ENCODE data around the gene PSME1. TPM values are rescaled to one million over a fixed set of nuclear protein-coding genes. Genes with fewer than 3 reads are reported as not detected.

The PSME1 gene
- 61.3 TPM for total RNA-seq
- long read RNA-seq, transcript PSME1-201 (11 exons, 1,006 nt), result major isoform, 57 of 93 reads
- long read RNA-seq, partial matches to known transcripts, result 26 of 93 reads
- long read RNA-seq, other reads (novel, unspliced or antisense), result 7 of 93 reads

DNA sequence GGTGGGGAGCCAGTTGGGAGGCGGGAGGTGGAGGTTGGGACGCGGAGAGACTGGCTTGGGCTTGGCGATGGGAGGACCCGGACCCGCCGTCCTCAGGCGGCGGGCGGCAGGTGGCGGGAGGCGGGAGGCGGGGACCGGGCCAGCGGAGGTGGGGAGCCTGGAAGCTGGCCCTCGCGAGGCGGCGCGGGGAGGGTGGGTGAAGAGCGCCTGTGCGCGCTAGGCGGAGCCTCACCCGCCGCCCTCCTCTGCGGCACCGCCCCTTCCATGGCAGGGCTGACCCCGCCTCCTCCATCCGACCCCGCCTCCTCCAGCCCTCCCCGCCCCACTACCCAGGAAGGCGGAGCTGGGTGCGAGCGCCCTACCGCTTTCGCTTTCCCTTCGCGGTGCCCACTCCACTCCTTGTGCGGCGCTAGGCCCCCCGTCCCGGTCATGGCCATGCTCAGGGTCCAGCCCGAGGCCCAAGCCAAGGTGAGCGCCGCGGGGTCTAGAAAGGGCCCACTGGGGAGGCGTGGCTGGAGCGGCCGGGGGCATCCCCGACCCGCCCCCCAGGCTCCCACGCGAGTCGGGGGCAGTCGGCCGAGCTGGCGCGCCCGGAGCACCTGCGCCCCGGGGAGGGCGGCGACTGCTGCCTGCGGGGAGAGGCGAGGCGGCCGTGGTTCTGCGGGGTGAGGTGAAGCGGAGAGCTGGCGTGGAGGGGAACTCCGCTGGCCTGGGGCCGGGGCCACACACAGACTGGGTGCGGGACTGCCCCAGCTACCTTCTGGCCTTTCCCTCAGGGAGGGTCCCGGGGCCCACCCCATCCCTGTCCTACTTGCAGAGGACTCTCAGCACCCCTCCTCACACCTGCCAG lies at the start of gene PSME1:
Gene PSME1, plus strand, starts transcription at position 361 of the 850 bp plus-strand sequence. Its CDS starts 69 bp downstream, at position 430.
- intact Hi-C loops (cut with DNase I), result loop anchor here (2.0 kb wide), 1 partner anchor 25 kb away; the partner anchor contains the start of gene IRF9
- peak; percentile 98 for DNase-seq (ENCODE audit: low spot score)

DNA sequence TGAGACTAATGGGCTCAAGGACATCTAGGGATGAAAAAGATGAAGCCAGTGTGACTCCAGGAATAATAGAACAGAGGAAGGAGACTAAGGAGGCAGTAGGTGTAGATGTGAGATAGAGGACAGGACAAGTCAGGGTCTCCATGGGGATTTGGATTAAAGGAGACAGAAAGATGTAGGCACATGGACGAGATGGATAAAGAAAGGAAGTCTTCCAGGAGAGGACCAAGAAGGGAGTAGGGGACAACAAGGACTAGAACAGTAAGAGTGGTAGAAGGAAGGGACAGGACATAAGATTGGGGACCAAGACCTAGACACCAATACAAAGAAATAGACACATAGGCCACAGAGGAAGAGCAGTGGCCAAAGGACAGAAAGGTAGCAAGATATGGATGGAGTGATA lies 49.0 kb upstream of the PSME1 start:
- intact Hi-C loops (cut with DNase I), result no loop called here
- no peak for DNase-seq (ENCODE audit: low spot score)

DNA sequence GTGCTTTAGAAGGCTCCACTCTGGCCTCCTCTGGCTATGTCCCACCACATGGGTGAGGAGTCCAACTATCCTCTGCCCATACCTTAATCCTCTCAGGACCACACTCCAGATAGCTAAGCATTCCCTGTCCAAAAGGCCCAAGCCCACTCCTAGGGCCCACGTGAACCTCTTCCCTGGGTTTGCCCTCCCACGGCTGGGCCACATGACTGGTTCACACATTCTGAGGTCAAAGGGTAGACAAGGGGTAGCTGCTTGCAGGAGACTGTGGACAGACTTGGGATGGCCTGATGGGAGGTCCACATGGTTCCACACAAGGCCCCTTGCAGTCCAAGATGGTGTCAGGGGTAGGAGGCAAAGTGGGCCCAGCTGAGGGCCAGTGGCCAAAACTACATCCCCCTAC lies 47.9 kb upstream of the PSME1 start:
- no peak for DNase-seq (ENCODE audit: low spot score)
- intact Hi-C loops (cut with DNase I), result no loop called here

DNA sequence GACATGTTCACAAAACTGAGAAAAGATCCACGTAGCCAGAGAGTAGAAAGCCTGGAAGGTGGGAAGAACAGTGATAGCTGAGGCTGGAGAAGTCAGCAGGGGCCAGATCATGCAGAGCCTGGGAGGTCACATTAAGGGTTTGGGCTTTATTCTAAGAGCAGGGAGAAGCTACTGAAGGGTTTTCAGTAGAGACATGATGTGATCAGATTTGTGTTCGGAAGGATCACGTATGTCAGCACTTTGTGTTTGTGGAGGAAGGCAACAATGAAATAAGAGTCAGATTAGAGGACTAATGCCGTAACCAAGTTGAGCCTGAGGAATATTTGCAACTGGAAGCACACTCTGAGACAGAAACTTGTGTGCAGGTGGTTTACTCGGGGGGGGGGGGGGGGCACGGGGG lies 46.1 kb upstream of the PSME1 start:
- no peak for DNase-seq (ENCODE audit: low spot score)
- intact Hi-C loops (cut with DNase I), result loop anchor here (1.0 to 10.0 kb wide), 3 partner anchors 32 to 105 kb away; partner anchors contain the start of gene DHRS4L2

DNA sequence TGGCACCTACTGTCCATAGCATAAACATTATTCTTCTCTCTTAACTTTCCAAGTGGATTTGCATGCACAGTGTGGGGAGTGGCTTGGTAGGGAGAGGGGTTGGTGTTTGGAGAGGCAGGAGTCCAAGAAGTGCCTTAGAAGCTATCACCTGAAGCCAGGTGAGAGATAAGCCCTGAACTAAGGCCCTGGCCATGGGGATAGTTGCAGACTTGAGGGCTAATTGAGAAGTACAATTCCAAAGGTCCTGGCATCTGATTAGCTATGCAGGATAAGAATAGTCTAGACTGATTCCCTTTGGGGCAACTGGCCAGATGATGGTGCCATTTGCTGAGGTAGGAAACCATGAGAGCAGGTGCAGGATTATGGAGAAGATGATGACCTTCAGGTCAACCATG lies 43.9 kb upstream of the PSME1 start:
- no peak for DNase-seq (ENCODE audit: low spot score)
- intact Hi-C loops (cut with DNase I), result loop anchor here (5.0 to 10.0 kb wide), 2 partner anchors 80 to 107 kb away; partner anchors contain the start of gene DHRS4L2

DNA sequence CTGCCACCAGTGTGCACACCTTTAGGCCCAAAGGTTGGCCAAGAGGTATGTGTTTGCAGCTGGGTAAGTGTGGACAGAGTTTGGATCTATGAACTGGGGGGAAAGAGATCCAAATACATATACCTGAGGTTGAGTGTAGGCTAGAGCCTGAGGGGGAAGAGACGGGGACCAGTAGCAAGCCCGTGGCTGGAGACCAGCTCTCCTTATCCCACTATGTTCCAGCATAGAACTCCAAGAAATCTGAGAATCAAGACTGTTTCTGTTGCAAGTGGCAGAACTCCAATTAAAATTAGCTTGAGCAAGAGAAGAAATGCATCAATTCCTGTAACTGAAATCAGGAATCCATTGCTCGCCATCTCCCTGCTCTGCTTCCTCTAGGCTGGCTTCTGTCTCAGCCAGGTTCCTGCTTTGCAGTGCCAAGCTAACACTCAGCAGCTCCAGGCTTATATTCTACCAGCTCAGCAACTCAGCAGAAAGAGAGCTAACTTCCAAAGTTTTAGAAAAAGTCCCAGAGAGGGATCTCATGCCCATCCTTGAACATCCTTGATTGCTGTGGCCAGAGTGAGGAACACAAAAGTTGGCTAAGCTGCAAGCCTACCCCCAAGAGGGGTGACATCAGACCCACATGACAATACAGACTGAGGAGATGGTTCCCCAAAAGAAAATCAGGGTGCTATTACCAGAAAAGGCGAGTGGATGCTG lies 43.3 kb upstream of the PSME1 start:
- intact Hi-C loops (cut with DNase I), result loop anchor here (5.0 to 10.0 kb wide), 2 partner anchors 80 to 108 kb away; partner anchors contain the start of gene DHRS4L2
- no peak for DNase-seq (ENCODE audit: low spot score)

DNA sequence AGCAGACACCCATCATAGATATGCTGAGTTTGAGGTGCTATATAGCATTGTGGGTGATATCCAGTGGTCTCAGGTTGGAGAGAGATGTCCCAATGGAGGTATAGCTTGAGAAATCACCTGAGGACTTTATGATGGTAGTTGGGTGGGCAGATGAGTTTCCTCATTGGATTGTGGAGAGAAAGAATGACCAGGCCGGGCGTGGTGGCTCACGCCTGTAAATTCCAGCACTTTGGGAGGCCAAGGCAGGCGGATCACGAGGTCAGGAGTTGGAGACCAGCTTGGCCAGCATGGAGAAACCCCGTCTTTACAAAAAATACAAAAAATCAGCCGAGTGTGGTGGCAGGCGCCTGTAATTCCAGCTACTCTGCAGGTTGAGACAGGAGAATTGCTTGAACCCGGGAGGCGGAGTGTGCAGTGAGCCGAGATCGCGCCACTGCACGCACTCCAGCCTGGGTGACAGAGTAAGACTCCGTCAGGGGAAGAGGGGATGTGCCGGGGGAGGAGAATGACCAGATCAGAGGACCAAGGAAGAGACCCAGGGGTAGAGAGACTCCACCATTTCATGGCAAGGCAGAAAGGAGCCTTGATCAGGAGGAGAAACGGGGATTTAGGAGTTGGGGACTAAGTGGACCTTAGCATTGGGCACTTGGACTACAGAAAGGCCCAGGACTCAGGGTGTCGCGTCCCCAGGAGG lies 42.6 kb upstream of the PSME1 start:
- no peak for DNase-seq (ENCODE audit: low spot score)
- intact Hi-C loops (cut with DNase I), result loop anchor here (5.0 to 10.0 kb wide), 2 partner anchors 81 to 109 kb away; partner anchors contain the start of gene DHRS4L2

DNA sequence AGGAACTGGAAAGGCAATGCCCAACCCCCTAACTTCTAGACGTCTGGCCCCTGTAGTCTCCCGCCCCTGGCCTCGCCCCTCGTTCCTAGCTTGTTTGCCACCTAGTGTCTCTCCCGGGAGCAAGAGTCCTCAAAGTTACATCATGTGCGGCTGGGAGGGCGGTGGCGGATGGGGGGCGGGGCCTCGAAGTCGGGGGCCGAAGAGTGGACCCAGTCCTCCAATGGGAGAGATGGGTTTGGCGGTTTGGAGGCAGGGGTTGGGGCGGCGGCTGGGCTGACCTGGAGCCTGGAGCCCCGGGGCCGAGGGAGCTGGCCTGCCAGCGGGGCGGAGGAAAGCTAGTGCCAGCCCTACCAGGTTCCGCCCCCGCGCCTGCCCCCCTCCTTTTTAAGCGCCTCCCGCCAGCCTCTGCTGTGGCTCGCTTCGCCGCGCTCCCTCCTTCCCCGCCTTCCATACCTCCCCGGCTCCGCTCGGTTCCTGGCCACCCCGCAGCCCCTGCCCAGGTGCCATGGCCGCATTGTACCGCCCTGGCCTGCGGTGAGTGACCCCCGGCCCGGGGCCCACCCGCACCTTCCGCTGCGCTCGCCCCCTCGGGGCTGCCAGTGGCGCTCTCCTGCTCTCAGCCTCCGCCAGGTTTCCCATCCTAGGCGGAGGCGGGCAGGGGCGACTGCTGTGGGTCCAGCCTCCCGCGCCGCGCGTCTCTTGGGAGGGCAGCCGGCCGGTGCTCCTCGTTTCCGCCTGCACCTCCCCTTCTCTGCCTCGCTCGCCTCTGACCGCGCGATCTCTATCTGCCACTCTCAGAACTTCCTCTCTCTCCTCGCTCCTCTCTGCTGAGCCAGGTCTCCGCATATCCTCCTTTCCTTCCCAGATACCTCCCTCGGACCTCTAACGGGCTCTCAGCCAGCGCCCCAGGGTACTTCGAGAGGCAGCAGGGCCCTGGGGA lies 41.8 kb upstream of the PSME1 start, which contains the start of gene PCK2:
Gene PCK2, plus strand, starts transcription at position 411 of the 940 bp plus-strand sequence. Its CDS starts 95 bp downstream, at position 506.
- intact Hi-C loops (cut with DNase I), result loop anchor here (5.0 to 10.0 kb wide), 2 partner anchors 82 to 109 kb away; partner anchors contain the start of gene DHRS4L2
- peak; percentile 91 for DNase-seq (ENCODE audit: low spot score)

DNA sequence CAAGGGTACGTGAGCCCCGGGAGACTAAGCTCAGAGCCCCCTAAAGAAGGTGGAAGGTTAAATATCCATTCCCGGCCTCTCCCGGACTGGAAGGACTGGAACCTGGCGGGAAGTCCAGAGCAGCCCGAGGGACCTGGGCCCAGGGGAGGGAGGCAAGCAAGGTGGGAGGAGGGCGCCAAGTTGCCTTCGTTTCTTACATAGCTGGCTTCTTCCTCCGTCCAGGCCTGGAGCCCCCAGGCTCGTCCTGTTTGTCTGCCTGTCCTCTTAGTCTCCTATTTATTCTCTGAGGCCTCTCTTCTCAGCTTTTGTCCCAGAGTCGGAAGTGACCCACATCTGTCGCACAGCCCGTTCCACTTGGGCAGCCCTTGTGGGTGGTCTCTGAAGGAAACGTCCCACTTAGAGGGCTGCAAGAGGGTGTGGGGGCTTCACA lies 41.1 kb upstream of the PSME1 start:
- intact Hi-C loops (cut with DNase I), result loop anchor here (5.0 to 10.0 kb wide), 2 partner anchors 83 to 110 kb away; partner anchors contain the start of gene DHRS4L2
- DNase-seq (ENCODE audit: low spot score), result no peak

DNA sequence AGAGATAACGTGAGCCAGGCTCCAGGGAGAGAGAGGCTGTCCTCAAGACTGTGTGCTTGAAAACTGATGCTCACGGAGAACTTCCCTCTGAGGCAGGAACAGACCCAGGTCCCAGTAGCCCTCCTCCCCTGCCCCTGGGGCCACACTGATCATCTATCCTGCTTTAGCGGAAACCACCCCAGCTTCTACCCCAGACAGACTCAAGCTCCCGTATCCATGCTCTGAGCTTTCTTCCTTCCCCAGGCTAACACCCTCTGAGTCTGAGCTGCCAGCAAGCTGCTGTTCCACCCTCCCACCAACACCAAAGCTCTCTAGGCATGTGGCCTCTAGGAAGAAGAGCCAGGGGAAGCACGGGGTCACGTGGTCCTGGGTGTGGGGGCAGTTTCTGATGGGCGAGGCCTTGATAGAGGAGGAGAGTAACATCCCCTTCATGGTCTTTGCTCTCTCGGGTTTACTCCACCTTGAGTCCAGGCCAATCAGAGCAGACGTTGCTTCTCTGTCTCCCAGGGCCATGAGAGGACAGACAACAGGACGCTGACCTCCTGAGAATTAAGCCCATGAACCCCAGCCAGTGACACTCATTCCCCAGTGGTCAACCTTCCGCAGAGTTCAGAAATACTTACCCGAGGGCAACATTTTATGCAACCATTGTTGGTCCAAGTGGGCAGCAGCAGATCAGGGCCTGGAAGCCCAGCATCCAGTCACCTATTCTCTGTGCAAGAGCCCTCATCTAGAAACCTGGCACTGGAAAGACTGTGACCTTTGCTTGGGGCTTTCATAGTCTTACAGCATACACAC lies 40.5 kb upstream of the PSME1 start:
- intact Hi-C loops (cut with DNase I), result loop anchor here (10.0 kb wide), 1 partner anchor 111 kb away; the partner anchor contains the start of gene DHRS4L2
- DNase-seq (ENCODE audit: low spot score), result no peak

DNA sequence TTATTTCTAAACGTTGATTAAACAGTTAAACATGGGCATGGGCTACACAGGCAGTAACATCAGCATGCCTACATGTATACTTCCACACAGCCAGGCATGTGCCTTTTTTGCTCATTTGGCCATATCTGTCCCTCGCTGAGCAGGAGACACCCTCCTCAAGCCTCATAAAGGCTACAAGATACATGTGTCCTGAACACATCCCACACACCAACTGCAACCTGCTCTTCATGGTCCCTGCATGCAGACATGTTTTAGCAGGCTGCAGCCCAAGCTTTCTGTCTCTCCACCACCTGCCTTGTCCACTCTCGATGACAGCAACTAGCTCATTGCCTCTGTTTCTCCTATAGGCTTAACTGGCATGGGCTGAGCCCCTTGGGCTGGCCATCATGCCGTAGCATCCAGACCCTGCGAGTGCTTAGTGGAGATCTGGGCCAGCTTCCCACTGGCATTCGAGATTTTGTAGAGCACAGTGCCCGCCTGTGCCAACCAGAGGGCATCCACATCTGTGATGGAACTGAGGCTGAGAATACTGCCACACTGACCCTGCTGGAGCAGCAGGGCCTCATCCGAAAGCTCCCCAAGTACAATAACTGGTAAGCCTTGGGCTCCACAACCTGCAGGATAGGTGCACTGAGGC lies 39.3 kb upstream of the PSME1 start:
- DNase-seq (ENCODE audit: low spot score), result no peak
- intact Hi-C loops (cut with DNase I), result loop anchor here (10.0 kb wide), 1 partner anchor 112 kb away; the partner anchor contains the start of gene DHRS4L2

DNA sequence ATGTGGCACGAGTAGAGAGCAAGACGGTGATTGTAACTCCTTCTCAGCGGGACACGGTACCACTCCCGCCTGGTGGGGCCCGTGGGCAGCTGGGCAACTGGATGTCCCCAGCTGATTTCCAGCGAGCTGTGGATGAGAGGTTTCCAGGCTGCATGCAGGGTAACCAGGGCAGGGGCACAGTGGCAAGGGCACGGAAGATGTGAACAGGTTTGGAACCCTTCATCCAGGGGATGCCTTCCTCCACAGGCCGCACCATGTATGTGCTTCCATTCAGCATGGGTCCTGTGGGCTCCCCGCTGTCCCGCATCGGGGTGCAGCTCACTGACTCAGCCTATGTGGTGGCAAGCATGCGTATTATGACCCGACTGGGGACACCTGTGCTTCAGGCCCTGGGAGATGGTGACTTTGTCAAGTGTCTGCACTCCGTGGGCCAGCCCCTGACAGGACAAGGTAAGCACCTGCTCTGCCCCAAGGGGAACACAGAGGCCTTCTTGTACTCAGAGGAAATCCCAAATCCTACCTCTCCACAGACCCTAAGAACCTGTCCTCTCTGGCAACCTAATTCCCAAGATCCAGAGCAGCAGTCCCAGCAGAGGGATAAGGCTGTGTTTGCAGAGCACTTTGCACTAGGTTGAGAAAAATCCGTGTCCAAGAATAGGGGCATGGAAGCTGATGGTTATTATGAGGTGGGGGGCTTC lies 37.6 kb upstream of the PSME1 start:
- DNase-seq (ENCODE audit: low spot score), result no peak
- intact Hi-C loops (cut with DNase I), result loop anchor here (10.0 kb wide), 1 partner anchor 114 kb away; the partner anchor contains the start of gene DHRS4L2

DNA sequence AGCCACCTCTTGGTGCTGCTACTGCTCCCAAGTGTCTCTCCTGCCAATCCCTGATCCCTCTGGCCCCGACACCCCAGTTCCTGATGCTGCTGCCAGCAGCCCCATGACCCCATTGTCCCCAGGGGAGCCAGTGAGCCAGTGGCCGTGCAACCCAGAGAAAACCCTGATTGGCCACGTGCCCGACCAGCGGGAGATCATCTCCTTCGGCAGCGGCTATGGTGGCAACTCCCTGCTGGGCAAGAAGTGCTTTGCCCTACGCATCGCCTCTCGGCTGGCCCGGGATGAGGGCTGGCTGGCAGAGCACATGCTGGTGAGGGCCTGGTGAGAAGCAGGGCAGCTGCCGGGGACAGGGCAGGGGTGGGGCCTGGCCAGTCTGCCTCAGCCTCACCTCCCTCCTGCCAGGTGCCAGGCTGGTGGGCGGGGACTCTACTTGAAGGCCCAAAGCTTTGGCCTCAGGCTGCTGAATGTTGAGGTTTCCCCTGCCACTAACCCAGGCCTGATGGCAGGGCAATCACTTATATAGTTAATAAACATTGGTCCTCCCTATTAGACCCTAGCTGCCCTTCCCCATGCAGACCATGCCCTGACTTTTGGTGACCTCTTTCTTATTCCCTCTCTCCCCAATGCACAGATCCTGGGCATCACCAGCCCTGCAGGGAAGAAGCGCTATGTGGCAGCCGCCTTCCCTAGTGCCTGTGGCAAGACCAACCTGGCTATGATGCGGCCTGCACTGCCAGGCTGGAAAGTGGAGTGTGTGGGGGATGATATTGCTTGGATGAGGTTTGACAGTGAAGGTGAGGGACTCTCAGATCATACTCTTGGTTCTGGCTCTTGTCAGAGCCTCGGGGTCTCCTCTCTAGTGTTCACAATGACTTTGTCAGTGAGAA lies 36.8 kb upstream of the PSME1 start:
- no peak for DNase-seq (ENCODE audit: low spot score)
- intact Hi-C loops (cut with DNase I), result loop anchor here (10.0 kb wide), 1 partner anchor 114 kb away; the partner anchor contains the start of gene DHRS4L2

DNA sequence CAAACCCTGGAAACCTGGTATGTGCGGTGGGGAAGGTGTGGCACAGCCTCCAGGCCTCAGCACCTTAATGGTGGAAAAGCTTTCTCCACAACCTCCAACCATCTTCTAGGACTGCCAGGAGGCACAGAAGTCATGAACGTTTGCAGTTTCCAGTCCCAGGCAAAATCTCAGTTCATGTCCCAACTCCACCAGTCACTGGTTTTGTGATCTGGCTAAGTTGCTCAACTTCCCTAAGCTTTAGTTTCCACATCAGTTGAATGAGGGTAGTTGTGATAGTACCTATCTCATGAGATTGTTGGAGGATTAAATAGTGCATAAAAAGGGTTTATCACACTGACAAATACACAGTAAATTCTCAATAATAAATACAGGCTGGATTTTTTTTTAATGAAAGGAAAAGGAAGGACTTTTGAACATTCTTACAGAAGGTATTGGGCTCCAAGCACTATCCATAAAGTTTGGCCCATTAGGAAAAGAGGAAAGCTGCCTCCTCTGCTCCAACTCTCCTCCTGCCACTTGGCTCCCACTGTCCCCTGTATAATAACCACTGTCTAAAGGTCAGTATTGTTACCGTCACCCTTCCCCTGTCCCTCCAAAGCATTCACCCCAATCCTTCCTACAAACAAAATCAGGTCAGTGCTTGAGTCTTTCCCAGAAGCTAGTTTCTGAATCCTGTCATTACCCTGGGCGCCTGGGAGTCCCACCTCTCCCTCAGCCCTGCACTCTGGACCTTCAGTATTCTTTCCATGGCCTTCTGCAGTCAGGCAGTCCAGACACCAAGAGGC lies 35.6 kb upstream of the PSME1 start:
- DNase-seq (ENCODE audit: low spot score), result no peak
- intact Hi-C loops (cut with DNase I), result no loop called here

Data from cardiac septum (tissue), 1 donor.